Measurements from ENCODE around the gene KRTAP10-5.
"Not testable (repeated sequence)": the region's sequence is repeated elsewhere in the genome, so short reads cannot be mapped to it uniquely, and the experiment has no call there.

Gene KRTAP10-5

GRCh38 chr21:44610157-44610843 is 29.9 kb upstream of the KRTAP10-5 start:
- DNase-seq = not testable (repeated sequence)

GRCh38 chr21:44609193-44609592 is 28.8 kb upstream of the KRTAP10-5 start:
- no peak for DNase-seq

GRCh38 chr21:44606495-44606894 is 26.1 kb upstream of the KRTAP10-5 start:
- no peak for DNase-seq

GRCh38 chr21:44603911-44604310 is 23.5 kb upstream of the KRTAP10-5 start:
- DNase-seq = no peak

GRCh38 chr21:44603109-44603875 is 22.9 kb upstream of the KRTAP10-5 start:
- DNase-seq = no peak

- no peak for DNase-seq
Observed at GRCh38 chr21:44602463-44602850, 22.1 kb upstream of the KRTAP10-5 start.

GRCh38 chr21:44601596-44602462 is 21.4 kb upstream of the KRTAP10-5 start:
- DNase-seq = no peak

GRCh38 chr21:44601091-44601490 is 20.7 kb upstream of the KRTAP10-5 start:
- DNase-seq = not testable (repeated sequence)

GRCh38 chr21:44600118-44600978 is 19.9 kb upstream of the KRTAP10-5 start, which contains the start of gene KRTAP10-7:
TSS of gene KRTAP10-7 (plus strand) at chr21:44600597. CDS start at chr21:44600622, 25 bp downstream.
- not testable (repeated sequence) for DNase-seq

GRCh38 chr21:44599264-44600029 is 19.0 kb upstream of the KRTAP10-5 start:
- no peak for DNase-seq

- DNase-seq = no peak
Observed at GRCh38 chr21:44598061-44598460, 17.7 kb upstream of the KRTAP10-5 start.

GRCh38 chr21:44596068-44596725 is 15.8 kb upstream of the KRTAP10-5 start:
- DNase-seq = no peak

GRCh38 chr21:44595524-44595923 is 15.1 kb upstream of the KRTAP10-5 start:
- no peak for DNase-seq

- no peak for DNase-seq
Observed at GRCh38 chr21:44594406-44594916, 14.1 kb upstream of the KRTAP10-5 start.

- DNase-seq = no peak
Observed at GRCh38 chr21:44593598-44594405, 13.4 kb upstream of the KRTAP10-5 start.

- no peak for DNase-seq
Observed at GRCh38 chr21:44592446-44593311, 12.3 kb upstream of the KRTAP10-5 start, which contains the start of gene KRTAP10-6. TSS of gene KRTAP10-6 (minus strand) at chr21:44592505. CDS start at chr21:44592484, 21 bp downstream.

GRCh38 chr21:44591801-44592130 is 11.4 kb upstream of the KRTAP10-5 start:
- DNase-seq = not testable (repeated sequence)

Measured in suppressor macrophage (primary cell).